ENCODE results near the gene ADARB2.

ADARB2 gene

GRCh38 chr10:1625731-1626130 is 111.6 kb downstream of the ADARB2 start:
- Histone ChIP-seq H3K4me1 (ENCODE audit: control insufficient read depth, low read length) (peaks cover 13% of the 10 kb centered on the region), H3K27ac (ENCODE audit: low read depth, low read length) (no peak overlapping the region), H3K4me2 (ENCODE audit: low read length) (no peak overlapping the region), H4K20me1 (ENCODE audit: control insufficient read depth, insufficient read depth, low read depth, low read length) (no peaks in the 10 kb centered on the region), H3F3A (ENCODE audit: control insufficient read depth, insufficient read depth) (no peaks in the 10 kb centered on the region), H3K9me2 (replicated peaks; ENCODE audit: control insufficient read depth, low read length) (no peaks in the 10 kb centered on the region), H3K36me3 (ENCODE audit: control insufficient read depth, low read length) (no peaks in the 10 kb centered on the region), H3K4me3 (ENCODE audit: low read length) (no peak overlapping the region), H3K79me2 (ENCODE audit: control insufficient read depth, low read length) (no peaks in the 10 kb centered on the region), H3K27me3 (ENCODE audit: control insufficient read depth, low read length) (no peaks in the 10 kb centered on the region), H3K9me3 (ENCODE audit: control insufficient read depth, insufficient read depth, low read length) (no peaks in the 10 kb centered on the region)
- no peak for TF ChIP-seq CTCF (IDR thresholded peaks at IDR 0.05; ENCODE audit: low read depth, low read length, poor library complexity, severe bottlenecking)
- no peak for TF ChIP-seq EZH2phosphoT487 (IDR thresholded peaks at IDR 0.05; ENCODE audit: borderline replicate concordance, low read length)

- H3K27ac ChIP-seq (ENCODE audit: low read depth, low read length): no peak overlapping the region
- no peaks in the 10 kb centered on the region for H4K20me1 ChIP-seq (ENCODE audit: control insufficient read depth, insufficient read depth, low read depth, low read length)
- H3K4me2 ChIP-seq (ENCODE audit: low read length): no peak overlapping the region
- H3K36me3 ChIP-seq (ENCODE audit: control insufficient read depth, low read length): no peaks in the 10 kb centered on the region
- no peaks in the 10 kb centered on the region for H3K9me3 ChIP-seq (ENCODE audit: control insufficient read depth, insufficient read depth, low read length)
- peaks cover 13% of the 10 kb centered on the region for H3K4me1 ChIP-seq (ENCODE audit: control insufficient read depth, low read length)
- TF ChIP-seq EZH2phosphoT487 (IDR thresholded peaks at IDR 0.05; ENCODE audit: borderline replicate concordance, low read length): no peak
- no peak for TF ChIP-seq CTCF (IDR thresholded peaks at IDR 0.05; ENCODE audit: low read depth, low read length, poor library complexity, severe bottlenecking)
- no peak overlapping the region for H3K4me3 ChIP-seq (ENCODE audit: low read length)
- no peaks in the 10 kb centered on the region for H3K27me3 ChIP-seq (ENCODE audit: control insufficient read depth, low read length)
- no peaks in the 10 kb centered on the region for H3K79me2 ChIP-seq (ENCODE audit: control insufficient read depth, low read length)
- H3F3A ChIP-seq (ENCODE audit: control insufficient read depth, insufficient read depth): no peaks in the 10 kb centered on the region
- H3K9me2 ChIP-seq (replicated peaks; ENCODE audit: control insufficient read depth, low read length): no peaks in the 10 kb centered on the region
Observed at GRCh38 chr10:1625079-1625478, 112.2 kb downstream of the ADARB2 start.

GRCh38 chr10:1624240-1624639 is 113.1 kb downstream of the ADARB2 start:
- H4K20me1 ChIP-seq (ENCODE audit: control insufficient read depth, insufficient read depth, low read depth, low read length): no peaks in the 10 kb centered on the region
- no peaks in the 10 kb centered on the region for H3K9me2 ChIP-seq (replicated peaks; ENCODE audit: control insufficient read depth, low read length)
- H3K9me3 ChIP-seq (ENCODE audit: control insufficient read depth, insufficient read depth, low read length): peaks cover 4% of the 10 kb centered on the region; the same call in 1 of the 2 replicates
- H3K27ac ChIP-seq (ENCODE audit: low read depth, low read length): no peak overlapping the region
- no peak for TF ChIP-seq CTCF (IDR thresholded peaks at IDR 0.05; ENCODE audit: low read depth, low read length, poor library complexity, severe bottlenecking)
- TF ChIP-seq EZH2phosphoT487 (IDR thresholded peaks at IDR 0.05; ENCODE audit: borderline replicate concordance, low read length): no peak
- no peaks in the 10 kb centered on the region for H3F3A ChIP-seq (ENCODE audit: control insufficient read depth, insufficient read depth)
- no peaks in the 10 kb centered on the region for H3K27me3 ChIP-seq (ENCODE audit: control insufficient read depth, low read length)
- H3K36me3 ChIP-seq (ENCODE audit: control insufficient read depth, low read length): no peaks in the 10 kb centered on the region
- H3K79me2 ChIP-seq (ENCODE audit: control insufficient read depth, low read length): no peaks in the 10 kb centered on the region
- H3K4me3 ChIP-seq (ENCODE audit: low read length): no peak overlapping the region
- peaks cover 6% of the 10 kb centered on the region for H3K4me1 ChIP-seq (ENCODE audit: control insufficient read depth, low read length)
- no peak overlapping the region for H3K4me2 ChIP-seq (ENCODE audit: low read length)

Measured in DOHH2 (cell line).